ENCODE results near the gene POLDIP3.

The POLDIP3 gene

GRCh38 chr22:42642806-42643633 lies 28.3 kb upstream of the POLDIP3 start:
- no peak for DNase-seq (ENCODE audit: low read depth)

GRCh38 chr22:42641801-42642413 lies 27.2 kb upstream of the POLDIP3 start:
- DNase-seq (ENCODE audit: low read depth) = no peak

- no peak for DNase-seq (ENCODE audit: low read depth)
These were observed 25.0 kb upstream of the POLDIP3 start for GRCh38 chr22:42639541-42640241.

GRCh38 chr22:42637555-42637954 lies 22.9 kb upstream of the POLDIP3 start:
- no peak for DNase-seq (ENCODE audit: low read depth)

- no peak for DNase-seq (ENCODE audit: low read depth)
These were observed 21.8 kb upstream of the POLDIP3 start for GRCh38 chr22:42636506-42636905.

- no peak for DNase-seq (ENCODE audit: low read depth)
These were observed 20.8 kb upstream of the POLDIP3 start for GRCh38 chr22:42635531-42635930.

GRCh38 chr22:42633013-42633412 lies 18.3 kb upstream of the POLDIP3 start:
- no peak for DNase-seq (ENCODE audit: low read depth)

- no peak for DNase-seq (ENCODE audit: low read depth)
These were observed 17.4 kb upstream of the POLDIP3 start for GRCh38 chr22:42632096-42632495.

- DNase-seq (ENCODE audit: low read depth) = no peak
These were observed 16.4 kb upstream of the POLDIP3 start for GRCh38 chr22:42630901-42631602.

- no peak for DNase-seq (ENCODE audit: low read depth)
These were observed 15.5 kb upstream of the POLDIP3 start for GRCh38 chr22:42630211-42630610.

- no peak for DNase-seq (ENCODE audit: low read depth)
These were observed 13.3 kb upstream of the POLDIP3 start for GRCh38 chr22:42627981-42628380.

GRCh38 chr22:42626951-42627625 lies 12.4 kb upstream of the POLDIP3 start:
- DNase-seq (ENCODE audit: low read depth) = no peak

GRCh38 chr22:42626431-42626830 lies 11.7 kb upstream of the POLDIP3 start:
- no peak for DNase-seq (ENCODE audit: low read depth)

- DNase-seq (ENCODE audit: low read depth) = no peak
These were observed 10.7 kb upstream of the POLDIP3 start for GRCh38 chr22:42625416-42625815.

- DNase-seq (ENCODE audit: low read depth) = no peak
These were observed 9.9 kb upstream of the POLDIP3 start for GRCh38 chr22:42624551-42625106.

- no peak for DNase-seq (ENCODE audit: low read depth)
These were observed 9.2 kb upstream of the POLDIP3 start for GRCh38 chr22:42623756-42624441.

GRCh38 chr22:42623301-42623751 lies 8.6 kb upstream of the POLDIP3 start:
- no peak for DNase-seq (ENCODE audit: low read depth)

- no peak for DNase-seq (ENCODE audit: low read depth)
These were observed 7.5 kb upstream of the POLDIP3 start for GRCh38 chr22:42622061-42622710.

- peak; percentile 15 for DNase-seq (ENCODE audit: low read depth)
These were observed 6.9 kb upstream of the POLDIP3 start for GRCh38 chr22:42621505-42622002.

GRCh38 chr22:42620084-42620483 lies 5.4 kb upstream of the POLDIP3 start:
- no peak for DNase-seq (ENCODE audit: low read depth)

Data from stimulated activated CD8-positive, alpha-beta memory T cell treated with anti-CD3 and anti-CD28 coated beads, Interleukin-12 subunit alpha, Interleukin-12 subunit beta, amount 100 ng/mL, for 4 hours (primary cell).